ENCODE measurements around the gene IP6K1. TPM values are rescaled to one million over a fixed set of nuclear protein-coding genes. Genes with fewer than 3 reads are reported as not detected.

The IP6K1 gene
- total RNA-seq, 3 donors from 2014 or later: 24.8 to 45.9 (median 45.8) TPM

DNA sequence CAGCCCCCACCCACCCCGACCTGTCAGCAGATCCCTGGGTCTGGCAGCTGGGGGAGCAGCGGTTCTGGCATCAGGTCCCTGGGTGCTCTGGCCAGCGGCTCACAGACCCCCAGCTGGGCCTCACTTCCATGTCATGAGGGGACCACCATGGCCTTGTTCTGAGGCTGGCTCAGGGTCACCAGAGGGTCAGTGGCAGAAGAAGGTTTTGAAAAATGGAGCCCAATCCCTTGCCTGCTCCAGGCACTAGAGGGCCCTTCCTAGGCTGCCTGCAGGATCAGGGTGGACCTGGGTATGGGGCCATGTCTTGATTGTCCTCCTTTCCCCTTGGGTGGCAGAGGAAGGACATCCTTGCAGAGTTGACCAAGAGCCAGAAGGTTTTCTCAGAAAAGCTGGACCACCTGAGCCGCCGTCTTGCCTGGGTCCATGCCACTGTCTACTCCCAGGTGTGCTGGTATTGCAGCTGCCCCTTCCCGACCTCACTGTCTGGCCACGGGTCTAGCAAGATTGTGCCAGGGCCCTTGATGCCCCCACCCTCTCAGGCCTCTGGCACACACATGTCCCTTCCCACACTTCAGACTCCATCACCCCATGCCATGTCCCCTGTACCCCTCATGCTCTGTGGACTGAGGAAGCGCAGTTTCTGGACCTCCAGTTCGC is 79.8 kb downstream of the IP6K1 start:
- H3K4me3 ChIP-seq: no peak overlapping the region
- intact Hi-C loops (cut with DNase I; ENCODE audit: low total_unique reads): no loop called here

DNA sequence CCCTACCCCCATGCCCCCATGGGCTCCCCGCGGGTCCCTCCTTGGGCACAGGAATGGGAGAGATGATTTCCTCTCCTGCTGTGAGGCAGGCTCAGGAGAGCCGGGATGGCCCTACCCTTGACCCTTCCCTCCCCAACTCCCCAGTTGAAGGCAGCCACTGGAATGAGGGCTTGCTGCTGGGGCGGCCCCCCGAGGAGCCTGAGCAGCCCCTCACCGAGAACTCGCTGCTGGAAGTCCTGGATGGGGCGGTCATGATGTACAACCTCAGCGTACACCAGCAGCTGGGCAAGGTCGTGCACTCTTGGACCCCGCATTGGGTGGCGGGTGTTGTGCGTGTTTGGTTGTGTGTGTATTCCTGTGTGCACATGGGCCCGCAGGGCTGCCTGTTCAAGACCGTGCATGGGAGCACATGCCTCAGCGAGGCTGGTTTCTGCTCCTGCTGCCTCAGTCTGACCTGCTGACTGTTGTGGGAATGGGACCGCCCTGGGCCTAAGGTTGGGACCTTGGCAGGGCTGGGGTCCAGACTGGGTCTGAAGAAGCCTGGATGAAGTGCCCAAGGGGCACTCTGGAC is 80.9 kb downstream of the IP6K1 start:
- Histone ChIP-seq H3K9me3 (no peaks in the 10 kb centered on the region), H3K36me3 (no peaks in the 10 kb centered on the region), H3K4me1 (no peaks in the 10 kb centered on the region), H3K4me3 (no peak overlapping the region), H3K27me3 (no peaks in the 10 kb centered on the region), H3K27ac (no peak overlapping the region)
- DNase-seq (ENCODE audit: low spot score in 2 of 2): no peak
- TF ChIP-seq POLR2AphosphoS5 (IDR thresholded peaks at IDR 0.05) (no peak), POLR2A (IDR thresholded peaks at IDR 0.05) (no peak)
- TF ChIP-seq, protein P1, sequence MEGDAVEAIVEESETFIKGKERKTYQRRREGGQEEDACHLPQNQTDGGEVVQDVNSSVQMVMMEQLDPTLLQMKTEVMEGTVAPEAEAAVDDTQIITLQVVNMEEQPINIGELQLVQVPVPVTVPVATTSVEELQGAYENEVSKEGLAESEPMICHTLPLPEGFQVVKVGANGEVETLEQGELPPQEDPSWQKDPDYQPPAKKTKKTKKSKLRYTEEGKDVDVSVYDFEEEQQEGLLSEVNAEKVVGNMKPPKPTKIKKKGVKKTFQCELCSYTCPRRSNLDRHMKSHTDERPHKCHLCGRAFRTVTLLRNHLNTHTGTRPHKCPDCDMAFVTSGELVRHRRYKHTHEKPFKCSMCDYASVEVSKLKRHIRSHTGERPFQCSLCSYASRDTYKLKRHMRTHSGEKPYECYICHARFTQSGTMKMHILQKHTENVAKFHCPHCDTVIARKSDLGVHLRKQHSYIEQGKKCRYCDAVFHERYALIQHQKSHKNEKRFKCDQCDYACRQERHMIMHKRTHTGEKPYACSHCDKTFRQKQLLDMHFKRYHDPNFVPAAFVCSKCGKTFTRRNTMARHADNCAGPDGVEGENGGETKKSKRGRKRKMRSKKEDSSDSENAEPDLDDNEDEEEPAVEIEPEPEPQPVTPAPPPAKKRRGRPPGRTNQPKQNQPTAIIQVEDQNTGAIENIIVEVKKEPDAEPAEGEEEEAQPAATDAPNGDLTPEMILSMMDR (IDR thresholded peaks at IDR 0.05): no peak
- intact Hi-C loops (cut with DNase I; ENCODE audit: low total_unique reads): no loop called here

More for the DNA sequence above, 79.8 kb downstream of the IP6K1 start:
- H3K9me3 ChIP-seq: no peaks in the 10 kb centered on the region
- DNase-seq (ENCODE audit: low spot score in 2 of 2): no peak
- no peaks in the 10 kb centered on the region for H3K4me1 ChIP-seq
- H3K36me3 ChIP-seq: no peaks in the 10 kb centered on the region
- TF ChIP-seq POLR2A (IDR thresholded peaks at IDR 0.05) (no peak), POLR2AphosphoS5 (IDR thresholded peaks at IDR 0.05) (no peak)
- TF ChIP-seq, protein P1 (IDR thresholded peaks at IDR 0.05): no peak
- no peaks in the 10 kb centered on the region for H3K27me3 ChIP-seq
- H3K27ac ChIP-seq: no peak overlapping the region

DNA sequence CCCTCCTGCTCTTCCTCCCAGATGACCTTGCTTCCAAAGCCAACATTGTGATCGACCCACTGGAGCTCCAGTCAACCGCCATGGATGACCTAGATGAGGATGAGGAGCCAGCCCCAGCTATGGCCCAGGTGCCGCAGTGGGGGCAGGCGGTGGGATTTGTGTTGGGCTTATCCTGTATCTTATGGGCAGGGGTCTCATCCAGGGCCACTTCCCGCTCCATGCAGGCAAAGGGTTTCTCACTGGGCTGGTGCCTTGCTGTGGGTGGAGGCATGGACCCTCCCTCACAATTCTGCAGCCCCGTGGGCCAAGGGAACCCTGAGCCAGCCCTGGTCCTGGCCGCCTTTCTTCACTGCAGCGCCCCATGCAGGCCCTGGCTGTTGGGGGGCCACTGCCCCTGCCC is 81.7 kb downstream of the IP6K1 start:
- Histone ChIP-seq H3K27me3 (no peaks in the 10 kb centered on the region), H3K27ac (no peak overlapping the region), H3K4me3 (no peak overlapping the region), H3K9me3 (no peaks in the 10 kb centered on the region), H3K4me1 (no peaks in the 10 kb centered on the region), H3K36me3 (no peaks in the 10 kb centered on the region)
- intact Hi-C loops (cut with DNase I; ENCODE audit: low total_unique reads): no loop called here
- TF ChIP-seq POLR2A (IDR thresholded peaks at IDR 0.05): no peak
- TF ChIP-seq POLR2AphosphoS5 (IDR thresholded peaks at IDR 0.05): no peak
- TF ChIP-seq, protein P1 (IDR thresholded peaks at IDR 0.05): no peak
- no peak for DNase-seq (ENCODE audit: low spot score in 2 of 2)

DNA sequence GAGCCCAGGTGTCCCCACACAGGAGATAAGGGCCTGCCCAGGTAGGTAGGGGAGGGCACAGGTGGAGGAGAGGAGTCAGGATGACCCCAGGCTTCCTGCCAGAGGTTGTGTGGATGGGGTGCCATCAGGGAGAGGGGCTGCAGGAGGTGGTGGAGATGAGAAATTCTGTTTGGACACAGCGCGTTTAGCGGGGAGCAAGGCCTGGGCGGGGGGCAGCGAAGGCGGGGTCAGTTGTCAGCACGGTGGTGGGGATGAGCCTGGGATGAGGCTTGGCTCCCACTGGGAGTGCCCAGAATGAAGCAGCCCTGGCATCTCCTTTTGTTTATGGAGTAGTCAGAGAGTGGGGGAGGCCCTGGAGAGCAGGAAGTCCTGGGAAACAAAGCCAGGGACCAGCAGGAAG is 82.4 kb downstream of the IP6K1 start:
- no peak overlapping the region for H3K27ac ChIP-seq
- H3K36me3 ChIP-seq: no peaks in the 10 kb centered on the region
- H3K4me1 ChIP-seq: no peaks in the 10 kb centered on the region
- no peaks in the 10 kb centered on the region for H3K27me3 ChIP-seq
- DNase-seq (ENCODE audit: low spot score in 2 of 2): no peak
- TF ChIP-seq POLR2AphosphoS5 (IDR thresholded peaks at IDR 0.05) (no peak), POLR2A (IDR thresholded peaks at IDR 0.05) (no peak)
- TF ChIP-seq, protein P1 (IDR thresholded peaks at IDR 0.05): no peak
- intact Hi-C loops (cut with DNase I; ENCODE audit: low total_unique reads): no loop called here
- H3K4me3 ChIP-seq: no peak overlapping the region
- no peaks in the 10 kb centered on the region for H3K9me3 ChIP-seq

DNA sequence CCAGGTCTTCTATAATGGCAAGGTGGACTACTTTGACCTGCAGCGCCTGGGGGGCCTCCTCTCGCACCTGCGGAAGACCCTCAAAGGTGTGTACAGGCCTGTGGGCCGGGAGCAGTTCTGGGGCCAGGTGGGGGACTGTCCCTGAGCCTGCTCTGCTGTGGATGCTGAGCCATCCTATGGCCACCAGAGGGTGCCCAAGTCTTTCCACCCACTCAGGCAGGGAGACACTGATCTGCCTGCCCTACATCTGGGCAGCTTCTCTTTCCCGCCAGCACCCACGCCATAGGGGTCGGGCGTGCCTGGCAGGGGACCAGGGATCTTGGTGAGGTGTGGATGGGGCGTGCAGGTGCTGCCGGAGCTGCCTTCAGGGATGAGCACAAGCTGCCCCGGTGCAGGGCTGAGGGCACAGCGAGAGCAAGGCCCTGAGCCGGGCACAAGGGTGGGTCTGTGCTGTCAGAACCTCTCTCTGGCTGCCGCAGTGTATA is 82.9 kb downstream of the IP6K1 start:
- Histone ChIP-seq H3K27ac (no peak overlapping the region), H3K4me3 (no peak overlapping the region), H3K4me1 (no peaks in the 10 kb centered on the region), H3K27me3 (no peaks in the 10 kb centered on the region), H3K9me3 (no peaks in the 10 kb centered on the region), H3K36me3 (no peaks in the 10 kb centered on the region)
- DNase-seq (ENCODE audit: low spot score in 2 of 2): peak in 1 of 2 donors; percentile 64
- no peak for TF ChIP-seq POLR2AphosphoS5 (IDR thresholded peaks at IDR 0.05)
- TF ChIP-seq, protein P1 (IDR thresholded peaks at IDR 0.05): peak; percentile 35 to 77 (median 67)
- intact Hi-C loops (cut with DNase I; ENCODE audit: low total_unique reads): no loop called here

Data from breast epithelium (tissue), 4 donors.